Measurements from ENCODE around the gene PGAM5.

DNA sequence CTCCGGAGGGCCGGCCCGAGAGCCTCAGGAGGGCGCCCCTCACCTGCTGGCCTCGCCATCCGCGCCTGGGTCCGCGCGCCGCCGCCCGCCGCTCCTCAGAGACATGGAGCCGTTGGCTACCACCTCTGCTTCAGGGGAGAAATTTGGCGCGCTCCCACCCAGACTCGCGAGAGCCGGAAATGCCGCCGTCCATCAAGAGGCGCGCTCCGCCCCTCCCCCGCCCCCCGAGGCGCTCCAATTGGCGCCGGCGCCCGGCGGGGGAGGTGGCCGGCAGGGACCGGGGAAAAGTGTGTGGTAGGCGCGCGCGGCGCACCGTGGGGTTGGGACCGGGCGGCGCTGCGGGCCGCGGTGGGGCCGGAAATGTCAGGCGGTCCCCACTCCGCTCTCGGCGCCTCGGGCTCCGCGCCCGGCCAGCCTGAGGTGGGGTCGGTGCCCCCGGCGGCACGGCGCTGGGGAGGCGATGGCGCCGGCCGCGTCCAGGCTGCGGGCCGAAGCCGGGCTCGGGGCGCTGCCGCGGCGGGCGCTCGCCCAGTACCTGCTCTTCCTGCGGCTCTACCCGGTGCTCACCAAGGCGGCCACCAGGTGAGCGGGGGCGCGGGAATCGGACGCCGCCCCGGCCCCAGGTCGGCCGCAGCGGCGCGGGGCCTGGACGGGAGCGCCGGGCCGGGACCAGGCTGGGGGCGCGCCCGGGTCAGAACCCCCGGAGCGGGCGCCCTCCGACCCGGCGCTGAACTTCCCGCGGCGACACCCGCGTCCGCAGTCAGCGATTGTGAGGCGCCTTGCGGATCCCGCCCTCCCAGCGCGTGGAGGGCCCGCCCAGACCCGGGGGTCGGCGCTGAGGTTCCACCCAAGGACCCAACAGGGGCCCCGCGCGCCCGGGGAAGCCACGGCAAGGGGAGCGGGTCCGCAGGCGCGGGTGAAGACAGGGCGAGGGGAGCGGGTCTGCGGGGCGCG lies 23.2 kb upstream of the PGAM5 start, which contains the start of the genes POLE and PXMP2:
- TF ChIP-seq EZH2 (optimal IDR thresholded peaks at IDR 0.05; ENCODE audit: low read depth, low read length) (no peak), EZH2phosphoT487 (IDR thresholded peaks at IDR 0.05; ENCODE audit: low read length) (no peak)
- TF ChIP-seq, protein P1, sequence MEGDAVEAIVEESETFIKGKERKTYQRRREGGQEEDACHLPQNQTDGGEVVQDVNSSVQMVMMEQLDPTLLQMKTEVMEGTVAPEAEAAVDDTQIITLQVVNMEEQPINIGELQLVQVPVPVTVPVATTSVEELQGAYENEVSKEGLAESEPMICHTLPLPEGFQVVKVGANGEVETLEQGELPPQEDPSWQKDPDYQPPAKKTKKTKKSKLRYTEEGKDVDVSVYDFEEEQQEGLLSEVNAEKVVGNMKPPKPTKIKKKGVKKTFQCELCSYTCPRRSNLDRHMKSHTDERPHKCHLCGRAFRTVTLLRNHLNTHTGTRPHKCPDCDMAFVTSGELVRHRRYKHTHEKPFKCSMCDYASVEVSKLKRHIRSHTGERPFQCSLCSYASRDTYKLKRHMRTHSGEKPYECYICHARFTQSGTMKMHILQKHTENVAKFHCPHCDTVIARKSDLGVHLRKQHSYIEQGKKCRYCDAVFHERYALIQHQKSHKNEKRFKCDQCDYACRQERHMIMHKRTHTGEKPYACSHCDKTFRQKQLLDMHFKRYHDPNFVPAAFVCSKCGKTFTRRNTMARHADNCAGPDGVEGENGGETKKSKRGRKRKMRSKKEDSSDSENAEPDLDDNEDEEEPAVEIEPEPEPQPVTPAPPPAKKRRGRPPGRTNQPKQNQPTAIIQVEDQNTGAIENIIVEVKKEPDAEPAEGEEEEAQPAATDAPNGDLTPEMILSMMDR (IDR thresholded peaks at IDR 0.05; ENCODE audit: low read length): no peak

All from MM.1S (cell line).